NCI-H748 treated with DMSO at 0.1 percent for 48 hours (cell line): ENCODE measurements around the gene HRH2.

ENCODE experiments used
- DNase-seq: peaks from one replicate; lab custom pipeline; 2025; lab: John Stamatoyannopoulos, UW

HRH2 gene

GRCh38 chr5:175677571-175677970, 19.7 kb downstream of the HRH2 start:
- DNase-seq: no peak

DNA sequence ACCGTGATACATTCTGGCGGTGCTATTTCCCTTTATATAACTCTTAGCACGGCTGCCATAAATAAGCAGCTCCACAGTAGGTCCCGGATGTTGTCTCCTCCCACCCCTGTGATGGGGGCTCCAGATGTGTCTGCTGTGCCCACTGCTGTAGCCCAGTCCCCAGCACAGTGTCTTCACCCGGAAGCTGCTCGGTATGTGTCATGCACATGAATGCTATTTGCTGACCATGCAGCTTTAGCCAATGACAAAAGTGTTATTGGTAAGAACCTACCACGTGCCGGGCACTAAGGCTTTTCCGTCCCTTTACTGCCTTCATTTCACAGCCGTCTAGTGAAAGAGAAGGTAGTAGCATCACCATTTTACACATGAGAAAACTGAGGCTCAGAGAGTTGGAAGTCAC, 20.2 kb downstream of the HRH2 start:
- DNase-seq: no peak

- DNase-seq: no peak
Measured at GRCh38 chr5:175679411-175679810, 21.5 kb downstream of the HRH2 start.

GRCh38 chr5:175680020-175680419, 22.1 kb downstream of the HRH2 start:
- no peak for DNase-seq

GRCh38 chr5:175680463-175680862, 22.6 kb downstream of the HRH2 start:
- no peak for DNase-seq

GRCh38 chr5:175681045-175681967, 23.4 kb downstream of the HRH2 start:
- no peak for DNase-seq

DNA sequence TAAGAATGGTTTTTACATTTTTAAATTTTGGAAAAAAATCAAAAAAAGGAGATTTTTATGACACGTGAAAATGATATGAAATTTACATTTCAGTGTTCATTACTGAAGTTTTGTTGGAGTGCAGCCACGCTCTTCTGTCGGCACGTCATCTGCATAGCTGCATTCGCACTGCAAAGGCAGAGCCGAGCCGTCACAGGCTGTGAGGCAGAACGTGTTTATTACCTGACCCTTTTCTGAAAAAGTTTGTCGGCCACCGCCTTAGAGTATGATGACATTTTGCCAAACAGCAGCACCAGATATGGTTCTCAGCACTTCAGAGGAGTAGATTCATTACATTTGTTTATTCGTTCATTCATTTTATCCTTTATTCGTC, 24.1 kb downstream of the HRH2 start:
- DNase-seq: no peak

DNA sequence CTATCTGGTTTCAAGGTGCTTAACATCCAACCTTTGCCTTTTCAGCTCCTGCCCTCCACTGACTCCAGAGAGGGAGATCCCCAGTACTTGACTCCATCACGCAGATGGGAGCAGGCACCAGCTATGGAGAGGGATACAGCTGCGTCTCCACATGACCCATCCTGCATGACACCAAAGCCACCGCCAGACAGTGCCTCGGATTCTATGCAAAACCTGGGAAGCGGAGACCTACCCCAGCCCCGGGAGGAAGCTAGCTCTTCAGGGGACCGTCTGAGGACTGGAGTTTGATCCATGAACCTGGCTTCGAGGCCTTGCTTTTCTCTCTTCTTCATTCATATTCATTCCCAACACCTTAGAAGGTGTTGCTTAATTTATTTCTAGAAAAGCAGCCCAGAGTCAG, 24.8 kb downstream of the HRH2 start:
- no peak for DNase-seq

DNA sequence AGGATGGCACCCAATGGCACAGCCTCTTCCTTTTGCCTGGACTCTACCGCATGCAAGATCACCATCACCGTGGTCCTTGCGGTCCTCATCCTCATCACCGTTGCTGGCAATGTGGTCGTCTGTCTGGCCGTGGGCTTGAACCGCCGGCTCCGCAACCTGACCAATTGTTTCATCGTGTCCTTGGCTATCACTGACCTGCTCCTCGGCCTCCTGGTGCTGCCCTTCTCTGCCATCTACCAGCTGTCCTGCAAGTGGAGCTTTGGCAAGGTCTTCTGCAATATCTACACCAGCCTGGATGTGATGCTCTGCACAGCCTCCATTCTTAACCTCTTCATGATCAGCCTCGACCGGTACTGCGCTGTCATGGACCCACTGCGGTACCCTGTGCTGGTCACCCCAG, 25.4 kb downstream of the HRH2 start:
- no peak for DNase-seq

GRCh38 chr5:175683921-175684320, 26.1 kb downstream of the HRH2 start:
- no peak for DNase-seq

DNA sequence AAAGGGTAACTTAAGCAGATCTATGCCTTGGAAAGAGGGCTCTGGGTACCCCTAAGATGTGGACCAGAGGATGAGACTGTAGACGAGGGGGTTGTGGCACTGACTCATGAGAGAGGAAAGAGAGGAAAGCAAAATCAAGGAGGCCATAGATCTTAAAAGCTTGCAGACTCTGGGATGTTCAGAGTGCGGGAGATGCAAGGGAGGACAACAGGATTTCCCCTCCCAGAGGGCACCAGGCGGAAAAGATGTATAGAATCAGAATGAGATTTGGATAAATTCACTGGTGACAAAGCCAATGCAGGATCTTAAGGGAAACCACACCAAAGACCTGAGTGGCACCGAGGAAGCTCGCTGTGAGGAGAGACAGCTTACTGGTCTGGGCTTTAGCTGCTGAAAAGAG, 27.1 kb downstream of the HRH2 start:
- DNase-seq: no peak

DNA sequence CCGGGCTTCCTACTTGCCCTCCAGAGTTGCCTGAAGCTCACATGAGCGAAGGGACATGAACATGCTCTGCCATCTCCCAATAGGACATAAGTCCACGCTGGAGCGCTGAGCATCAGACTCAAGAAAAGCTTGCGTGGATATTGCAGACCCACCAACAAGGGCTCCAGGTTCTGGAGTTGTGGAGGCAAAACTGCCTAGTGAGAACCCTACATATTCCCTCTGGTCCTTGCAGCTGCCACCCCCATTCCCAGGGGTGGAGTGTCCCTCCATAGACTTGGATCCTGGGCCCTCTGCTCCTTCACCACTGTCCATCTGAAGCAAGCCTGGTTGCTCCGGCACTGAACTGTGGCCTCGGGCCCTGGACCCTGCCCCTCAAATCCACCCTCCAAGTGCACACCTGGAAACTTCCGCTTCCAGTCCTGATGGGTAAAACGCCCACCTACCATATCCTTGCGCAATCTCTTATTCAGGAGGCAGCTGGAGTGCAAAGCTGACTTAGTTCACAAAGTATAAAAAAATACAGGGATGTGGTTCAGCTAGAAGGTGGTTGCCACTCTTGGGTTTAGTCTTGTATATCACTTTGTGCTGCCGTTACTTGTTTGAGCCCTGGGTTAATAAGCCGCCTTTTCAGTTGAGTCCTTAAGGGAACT, 28.0 kb downstream of the HRH2 start:
- DNase-seq: no peak

DNA sequence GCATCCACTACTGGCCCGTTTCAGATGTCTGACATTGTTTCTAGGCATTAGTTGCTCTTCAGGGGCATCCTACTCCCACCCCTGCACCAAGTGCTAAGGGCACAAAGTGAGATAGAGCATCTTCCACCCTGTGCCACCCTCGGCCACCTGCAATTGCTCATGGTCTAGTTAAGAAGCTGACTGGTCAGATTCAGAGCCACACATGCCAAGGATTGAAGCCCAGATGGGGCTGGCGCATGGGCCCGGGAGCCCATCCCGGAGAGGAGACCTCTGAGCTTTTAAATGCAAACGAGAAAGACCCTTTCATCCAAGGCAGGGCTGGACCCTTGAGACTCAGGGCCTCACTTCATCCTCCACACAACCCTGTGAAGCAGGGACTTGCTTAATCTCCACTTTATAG, 28.5 kb downstream of the HRH2 start:
- no peak for DNase-seq

DNA sequence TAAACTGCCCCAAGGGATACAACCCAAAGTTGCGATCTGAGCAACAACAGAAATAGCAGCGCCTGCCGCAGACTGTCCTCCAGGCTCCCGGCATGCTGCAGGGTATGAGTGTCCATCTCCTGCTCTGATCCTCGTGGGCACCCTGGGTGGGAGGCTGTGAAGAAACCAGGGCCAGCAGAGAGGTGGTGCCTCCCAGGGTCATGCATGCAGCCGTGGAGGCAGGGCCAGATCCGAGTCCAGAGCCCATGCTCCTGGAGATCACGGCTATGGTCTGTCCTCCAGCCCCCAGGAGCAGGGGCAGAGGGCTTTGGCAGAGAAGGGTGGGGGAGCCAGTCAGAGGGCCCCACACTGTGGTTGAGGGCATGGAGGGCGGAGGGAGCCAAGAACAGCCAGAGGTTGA, 29.0 kb downstream of the HRH2 start:
- DNase-seq: no peak

- DNase-seq: no peak
Measured at GRCh38 chr5:175687231-175687701, 29.4 kb downstream of the HRH2 start.

DNA sequence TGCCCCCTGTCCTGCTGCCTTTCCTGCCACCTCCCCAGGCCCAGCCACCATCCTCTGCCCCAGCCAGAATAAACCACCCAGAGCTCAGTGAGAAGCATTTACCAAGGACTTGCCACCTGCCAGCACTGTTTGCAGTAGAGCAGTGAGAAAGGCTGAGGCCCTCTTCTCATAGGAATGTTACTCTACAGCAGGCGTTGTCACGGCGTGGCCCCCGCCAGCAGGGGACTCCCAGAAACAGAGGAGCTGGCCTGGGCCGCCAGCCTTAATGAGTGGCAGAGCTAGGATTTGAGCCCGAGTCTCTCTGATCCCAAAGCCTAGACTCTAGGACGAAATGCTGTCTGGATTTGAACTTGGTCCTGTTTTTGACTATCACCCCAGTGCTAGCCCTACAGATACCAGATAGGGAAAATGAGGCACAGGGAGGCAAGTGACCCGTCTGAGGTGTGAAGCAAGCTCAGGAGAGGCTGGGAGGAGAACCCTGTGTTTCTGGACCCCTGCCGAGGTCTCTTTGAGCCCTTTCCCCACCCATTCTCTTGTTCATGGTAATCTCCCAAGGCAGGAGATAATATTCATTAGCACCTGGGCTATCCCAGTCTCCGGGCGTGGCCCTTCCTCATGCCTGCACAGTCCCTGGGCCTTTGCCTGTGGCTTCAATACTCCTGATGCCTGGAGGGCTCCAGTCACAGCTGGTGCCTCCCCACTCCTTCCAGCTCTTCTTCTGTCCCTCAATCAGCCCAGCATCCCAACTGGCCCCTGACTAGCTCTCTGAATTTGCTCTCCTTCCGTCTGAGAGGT, 30.7 kb downstream of the HRH2 start:
- no peak for DNase-seq

- no peak for DNase-seq
Measured at GRCh38 chr5:175689147-175689991, 31.5 kb downstream of the HRH2 start.

GRCh38 chr5:175690025-175690424, 32.2 kb downstream of the HRH2 start:
- DNase-seq: no peak

DNA sequence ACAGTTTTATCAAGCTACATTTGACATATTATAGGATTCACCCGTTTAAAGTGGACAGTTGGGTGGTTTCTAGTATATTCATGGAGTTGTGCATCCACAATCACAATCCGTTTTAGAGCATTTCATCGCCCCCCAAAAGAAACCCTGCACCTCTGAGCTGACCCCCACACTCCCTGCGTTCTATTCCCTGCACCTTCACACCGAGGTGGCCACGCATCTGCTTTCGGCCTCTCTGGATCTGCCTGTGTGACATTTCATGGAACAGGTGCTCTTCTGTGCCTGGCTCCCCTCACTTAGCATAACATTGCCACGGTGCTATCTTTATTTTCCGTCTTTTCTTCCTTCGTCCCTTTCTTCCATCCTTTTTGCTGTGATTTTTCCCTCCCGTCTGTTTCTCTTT, 32.7 kb downstream of the HRH2 start:
- DNase-seq: no peak

DNA sequence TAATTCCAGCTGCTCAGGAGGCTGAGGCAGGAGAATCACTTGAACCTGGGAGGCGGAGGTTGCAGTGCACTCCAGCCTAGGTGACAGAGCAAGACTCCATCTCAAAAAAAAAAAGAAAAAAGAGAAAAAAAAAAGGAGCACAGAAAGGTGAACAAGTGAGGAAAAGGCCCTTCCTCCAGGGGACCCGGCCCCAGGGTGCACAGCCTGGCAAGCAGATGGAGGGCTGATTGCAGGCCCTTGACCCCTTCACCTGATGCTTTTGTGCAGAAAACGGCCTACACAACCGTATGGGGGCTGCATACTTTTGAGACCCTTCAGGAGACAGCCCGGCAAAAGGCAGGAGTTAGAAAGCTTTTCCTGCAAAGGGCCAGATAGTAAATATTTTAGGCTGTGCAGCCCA, 33.9 kb downstream of the HRH2 start:
- no peak for DNase-seq

DNA sequence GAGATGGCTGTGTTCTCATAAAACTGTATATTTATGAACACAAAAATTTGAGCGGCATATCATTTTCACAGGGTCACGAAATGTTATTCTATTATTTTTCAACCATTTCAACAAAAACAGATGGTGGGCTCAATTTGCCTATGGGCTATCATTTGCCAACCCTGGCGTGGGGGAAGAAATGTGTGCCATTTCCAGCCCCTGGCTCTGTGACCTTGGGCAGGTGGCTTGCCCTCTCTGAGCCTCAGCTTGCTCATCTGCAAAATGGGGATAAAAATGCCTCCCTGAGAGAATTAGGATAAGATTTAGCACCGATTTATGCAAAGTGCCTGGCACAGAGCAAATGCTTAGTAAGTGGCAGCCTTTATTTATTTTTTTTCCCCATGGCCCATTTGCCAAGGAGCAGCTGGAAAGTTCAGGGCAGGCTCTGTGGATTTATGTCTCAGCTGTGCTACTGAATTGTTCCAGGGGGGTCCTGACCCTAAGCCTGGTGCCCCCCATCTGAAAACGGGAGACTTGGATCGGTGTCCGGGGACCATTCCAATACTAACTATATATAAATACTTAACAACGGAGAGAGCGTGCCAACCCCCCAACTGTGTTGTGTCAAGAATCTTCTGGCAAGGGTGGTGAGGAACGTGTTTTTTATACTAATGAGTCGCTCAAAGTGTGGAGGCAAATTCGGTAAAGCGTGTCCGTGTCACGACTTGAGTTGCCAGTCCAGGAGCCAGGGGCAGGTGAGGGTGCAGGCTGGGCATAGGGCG, 34.5 kb downstream of the HRH2 start:
- DNase-seq: no peak
